Ramos (cell line): ENCODE results near the gene PHF13.

Source experiments
- in situ Hi-C: fragments of 300-500 bp; cut with MboI; formaldehyde crosslinking; loops from one replicate; pipeline ENCODE4 v1.14.3; 2022; ENCODE audit warnings: low sequenced_read_pairs; ENCODE audit not compliant: unreplicated experiment

Gene PHF13

GRCh38 chr1:6613361-6614018 lies at the start of gene PHF13:
TSS of gene PHF13 (plus strand) at chr1:6613731. CDS start at chr1:6614067, 336 bp downstream.
- in situ Hi-C loops: no loop called here

- in situ Hi-C loops: no loop called here
Measured at GRCh38 chr1:6569033-6569432, 44.5 kb upstream of the PHF13 start.

GRCh38 chr1:6570100-6570499 lies 43.4 kb upstream of the PHF13 start:
- in situ Hi-C loops: no loop called here

GRCh38 chr1:6570987-6571386 lies 42.5 kb upstream of the PHF13 start:
- in situ Hi-C loops: no loop called here

- in situ Hi-C loops: no loop called here
Measured at GRCh38 chr1:6572653-6573383, 40.7 kb upstream of the PHF13 start.

- in situ Hi-C loops: no loop called here
Measured at GRCh38 chr1:6574025-6574620, 39.4 kb upstream of the PHF13 start.

GRCh38 chr1:6574818-6575217 lies 38.7 kb upstream of the PHF13 start:
- in situ Hi-C loops: no loop called here

GRCh38 chr1:6577831-6578525 lies 35.6 kb upstream of the PHF13 start:
- in situ Hi-C loops: no loop called here

GRCh38 chr1:6578624-6579373 lies 34.7 kb upstream of the PHF13 start:
- in situ Hi-C loops: no loop called here

GRCh38 chr1:6579374-6580118 lies 34.0 kb upstream of the PHF13 start, which contains the start of gene ZBTB48:
TSS of gene ZBTB48 (plus strand) at chr1:6579994. CDS start at chr1:6580610, 616 bp downstream.
- in situ Hi-C loops: no loop called here

- in situ Hi-C loops: no loop called here
Measured at GRCh38 chr1:6580119-6580592, 33.4 kb upstream of the PHF13 start.

GRCh38 chr1:6580593-6581409 lies 32.7 kb upstream of the PHF13 start:
- in situ Hi-C loops: no loop called here

- in situ Hi-C loops: no loop called here
Measured at GRCh38 chr1:6581561-6582305, 31.8 kb upstream of the PHF13 start.

GRCh38 chr1:6582370-6582769 lies 31.2 kb upstream of the PHF13 start:
- in situ Hi-C loops: no loop called here

- in situ Hi-C loops: no loop called here
Measured at GRCh38 chr1:6584126-6585080, 29.1 kb upstream of the PHF13 start.

GRCh38 chr1:6585081-6585722 lies 28.3 kb upstream of the PHF13 start:
- in situ Hi-C loops: no loop called here
